Hematopoietic multipotent progenitor cell treated with erythropoietin and hydrocortisone succinate and interleukin-3 and kit ligand, for 15 days (in vitro differentiated cells): ENCODE data around the gene NPM3.

Source experiments
- DNase-seq: peaks from one replicate; pipeline ENCODE4 v3.0.0-alpha.2; 2015; ENCODE audit warnings: low spot score

Gene NPM3

DNA sequence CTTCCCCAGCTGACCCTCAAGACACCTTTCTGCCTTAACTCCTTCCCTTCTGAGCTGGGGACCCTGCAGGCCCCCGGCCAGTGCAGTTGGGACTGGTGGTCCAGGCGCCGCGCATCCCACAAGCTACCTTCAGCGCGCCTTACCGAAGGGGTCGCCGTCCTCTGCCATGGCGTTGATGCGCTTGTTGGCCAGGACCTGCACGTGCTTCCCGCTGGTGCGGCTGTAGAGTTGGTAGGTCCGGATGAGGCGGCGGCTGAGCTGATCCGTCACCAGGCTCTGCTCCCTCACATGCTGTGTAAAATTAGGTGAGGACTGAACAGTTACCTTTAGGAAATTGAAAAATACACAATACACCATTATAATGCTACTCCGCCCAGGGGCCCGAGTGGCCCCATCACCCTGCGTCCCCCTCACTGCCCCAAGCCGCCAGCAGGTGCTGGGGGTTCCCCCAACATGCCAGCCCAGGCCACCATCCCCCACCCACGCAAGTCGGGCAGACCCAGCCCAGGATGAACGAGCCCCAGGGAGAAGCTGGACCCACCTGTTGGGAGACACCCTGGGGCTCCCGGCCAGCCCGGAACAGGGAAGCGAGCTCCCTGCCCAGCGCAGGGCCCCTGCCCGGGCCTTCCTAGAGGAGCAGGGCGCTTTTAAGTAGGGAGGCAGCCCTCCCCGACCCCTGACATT is 8.5 kb downstream of the NPM3 start:
- DNase-seq = no peak

DNA sequence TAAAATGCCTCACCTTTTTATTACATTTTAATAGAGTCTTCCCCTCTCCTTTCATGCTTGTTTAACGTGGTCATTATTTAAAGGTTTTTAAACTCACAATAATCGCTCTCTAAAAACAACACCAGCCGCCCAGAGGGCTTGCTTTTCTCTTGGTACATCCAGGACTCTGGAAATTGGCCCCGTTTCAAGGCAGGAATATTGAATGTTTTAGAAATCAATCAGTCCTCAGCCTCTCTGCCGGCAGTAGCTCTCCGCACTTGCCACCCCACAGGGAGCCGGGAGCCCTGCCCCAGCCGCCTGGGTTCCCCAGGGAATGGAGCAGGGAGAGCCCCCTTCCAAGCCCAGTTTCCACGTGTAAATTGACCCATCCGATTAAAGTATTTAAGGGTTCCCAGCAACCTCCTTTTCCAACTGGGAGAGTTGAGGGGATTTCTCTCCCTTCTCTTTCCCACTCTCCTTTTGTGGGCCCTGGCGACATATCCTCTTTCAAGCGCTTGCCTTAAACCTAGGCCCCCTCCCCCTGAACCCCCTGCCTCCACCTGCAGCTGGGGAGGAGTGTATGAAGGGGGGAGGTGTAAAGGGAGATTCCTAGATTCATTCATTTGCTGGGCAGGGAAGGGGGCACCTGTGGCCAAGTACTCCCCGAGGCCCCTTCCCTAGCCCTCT is 9.2 kb downstream of the NPM3 start:
- no peak for DNase-seq

DNA sequence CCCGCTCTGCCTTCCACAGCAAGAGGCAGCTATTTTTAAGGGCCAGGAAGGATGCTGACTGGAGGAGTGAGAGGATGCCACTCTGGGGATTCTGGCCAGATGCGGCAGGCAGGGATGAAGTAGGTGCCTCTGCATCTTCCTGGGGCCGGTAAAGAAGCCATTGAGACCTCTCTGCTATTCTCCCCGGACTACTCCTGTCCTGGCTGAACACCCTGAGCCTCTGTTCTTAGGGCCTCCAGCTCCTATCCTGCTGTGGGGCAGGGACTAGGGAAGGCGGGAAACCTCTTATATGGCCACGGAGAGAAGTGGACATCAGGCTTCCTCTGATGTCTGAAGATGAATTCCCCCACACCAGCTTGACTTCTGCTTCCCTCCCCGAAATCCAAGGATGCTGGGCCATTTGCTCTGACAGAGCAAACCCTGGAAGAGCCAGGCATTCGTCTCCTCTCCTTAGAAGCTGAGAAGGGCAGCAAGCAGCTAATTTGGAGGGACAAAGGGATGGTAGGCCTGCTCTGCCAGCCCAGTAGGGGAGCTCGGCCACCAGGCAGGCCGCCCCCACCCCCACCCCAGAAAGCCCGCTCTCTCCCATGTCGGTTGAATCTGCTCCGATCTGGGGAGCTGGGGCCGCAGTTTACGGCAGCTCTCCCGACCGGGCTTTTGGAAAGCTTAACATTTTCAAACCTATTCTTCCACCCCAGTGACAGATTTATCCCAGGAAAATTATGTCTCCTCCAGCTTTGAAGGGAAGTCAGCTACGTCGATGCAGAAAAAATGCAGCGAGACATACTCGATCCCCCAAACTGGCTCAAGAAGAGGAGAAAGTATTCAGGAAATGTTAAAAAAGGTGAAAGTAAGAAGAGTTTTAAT is 10.1 kb downstream of the NPM3 start:
- no peak for DNase-seq

- no peak for DNase-seq
These were observed 11.0 kb downstream of the NPM3 start for GRCh38 chr10:101772017-101772894.

DNA sequence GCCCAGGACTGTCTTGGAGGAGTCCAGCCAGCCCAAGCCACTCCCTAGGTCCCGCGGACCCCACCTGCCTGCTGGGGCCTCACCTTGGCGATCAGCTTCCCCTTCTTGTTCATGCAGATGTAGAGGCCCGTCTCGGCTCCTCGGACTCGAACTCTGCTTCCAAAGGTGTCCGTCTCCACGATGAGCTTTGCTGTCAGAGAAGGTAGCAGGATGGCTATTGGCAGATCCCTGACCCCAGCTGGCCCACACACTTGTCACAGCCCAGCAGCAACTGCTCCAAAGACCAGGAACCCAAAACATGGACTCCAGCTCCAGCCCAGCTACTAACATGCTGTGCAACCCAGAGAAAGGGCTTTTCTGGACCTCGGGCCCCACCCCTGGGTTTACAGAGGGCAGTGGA is 11.9 kb downstream of the NPM3 start:
- no peak for DNase-seq

GRCh38 chr10:101770331-101771215 is 12.7 kb downstream of the NPM3 start:
- DNase-seq = no peak

DNA sequence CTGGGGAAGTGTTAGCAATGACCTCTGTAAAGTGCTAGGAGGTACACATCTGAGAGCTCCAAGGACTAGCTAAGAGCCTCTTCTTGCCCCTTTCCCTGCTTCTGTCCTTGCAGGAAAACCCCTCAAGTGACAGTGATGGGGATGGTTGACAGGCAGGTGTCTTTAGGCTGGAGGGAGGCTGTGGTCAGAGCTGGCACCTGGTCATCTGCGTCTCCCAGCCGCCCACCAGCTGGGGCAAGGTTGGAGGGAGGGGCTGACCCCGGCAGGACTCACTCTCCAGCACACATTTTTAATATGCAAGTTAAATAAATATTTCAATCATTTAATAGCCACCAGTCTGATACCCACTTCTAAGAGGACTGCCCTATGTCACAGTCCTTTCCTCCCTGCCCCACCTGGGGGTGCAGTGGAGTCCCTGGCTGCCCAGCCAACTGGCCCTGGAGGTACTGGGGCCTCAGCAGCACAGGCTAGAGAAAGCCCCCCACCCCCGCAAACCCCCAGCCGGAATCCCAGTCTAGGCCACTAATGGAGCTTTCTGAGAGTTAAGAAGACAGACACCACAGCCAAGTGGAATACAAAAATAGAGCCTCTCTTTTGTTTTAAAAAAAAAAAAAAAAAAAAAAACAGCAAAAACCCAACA is 13.6 kb downstream of the NPM3 start:
- no peak for DNase-seq

DNA sequence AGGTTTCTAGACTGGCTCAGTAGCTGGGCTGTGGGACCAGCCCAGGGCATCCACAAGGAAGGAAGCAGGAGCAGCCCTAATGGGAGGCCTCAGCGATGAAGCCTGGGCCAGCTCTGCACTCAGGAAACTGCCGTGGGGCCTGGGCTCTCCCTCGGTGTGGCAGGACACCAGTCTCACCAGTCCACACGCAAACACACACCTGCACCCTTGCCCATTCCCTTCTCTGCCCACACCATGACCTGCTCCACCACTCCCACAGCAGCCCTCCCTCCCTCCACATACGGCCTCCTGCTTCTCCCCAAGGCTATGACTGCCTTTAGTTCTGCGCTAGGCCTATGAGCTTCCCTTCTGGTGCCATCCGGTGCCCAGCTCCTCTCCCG is 14.5 kb downstream of the NPM3 start:
- no peak for DNase-seq

GRCh38 chr10:101767966-101768790 is 15.1 kb downstream of the NPM3 start:
- no peak for DNase-seq

DNA sequence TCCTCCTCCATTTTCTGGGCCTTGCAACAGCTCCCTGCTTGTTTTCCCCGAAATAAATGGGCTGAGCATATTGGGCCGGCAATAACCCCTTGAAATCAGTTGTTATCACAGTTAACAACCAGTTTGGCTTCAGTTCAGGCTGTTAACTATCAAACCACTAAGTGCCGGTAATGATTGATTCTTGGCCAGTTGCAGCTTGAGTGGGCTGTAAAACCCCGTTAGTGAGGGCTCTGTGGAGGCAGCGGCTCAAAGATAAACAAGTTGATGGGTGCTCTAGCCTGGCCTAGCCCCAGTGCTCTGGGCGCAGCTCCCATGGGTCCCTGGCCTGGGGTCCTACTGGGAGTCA is 15.7 kb downstream of the NPM3 start:
- no peak for DNase-seq

- DNase-seq = no peak
These were observed 16.3 kb downstream of the NPM3 start for GRCh38 chr10:101766753-101767599.

- no peak for DNase-seq
These were observed 16.9 kb downstream of the NPM3 start for GRCh38 chr10:101766306-101766705.

GRCh38 chr10:101763141-101763846 is 20.0 kb downstream of the NPM3 start:
- DNase-seq = no peak

- DNase-seq = no peak
These were observed 20.5 kb downstream of the NPM3 start for GRCh38 chr10:101762736-101763135.

GRCh38 chr10:101761226-101761625 is 22.0 kb downstream of the NPM3 start:
- DNase-seq = no peak

- DNase-seq = no peak
These were observed 22.7 kb downstream of the NPM3 start for GRCh38 chr10:101760510-101760909.

DNA sequence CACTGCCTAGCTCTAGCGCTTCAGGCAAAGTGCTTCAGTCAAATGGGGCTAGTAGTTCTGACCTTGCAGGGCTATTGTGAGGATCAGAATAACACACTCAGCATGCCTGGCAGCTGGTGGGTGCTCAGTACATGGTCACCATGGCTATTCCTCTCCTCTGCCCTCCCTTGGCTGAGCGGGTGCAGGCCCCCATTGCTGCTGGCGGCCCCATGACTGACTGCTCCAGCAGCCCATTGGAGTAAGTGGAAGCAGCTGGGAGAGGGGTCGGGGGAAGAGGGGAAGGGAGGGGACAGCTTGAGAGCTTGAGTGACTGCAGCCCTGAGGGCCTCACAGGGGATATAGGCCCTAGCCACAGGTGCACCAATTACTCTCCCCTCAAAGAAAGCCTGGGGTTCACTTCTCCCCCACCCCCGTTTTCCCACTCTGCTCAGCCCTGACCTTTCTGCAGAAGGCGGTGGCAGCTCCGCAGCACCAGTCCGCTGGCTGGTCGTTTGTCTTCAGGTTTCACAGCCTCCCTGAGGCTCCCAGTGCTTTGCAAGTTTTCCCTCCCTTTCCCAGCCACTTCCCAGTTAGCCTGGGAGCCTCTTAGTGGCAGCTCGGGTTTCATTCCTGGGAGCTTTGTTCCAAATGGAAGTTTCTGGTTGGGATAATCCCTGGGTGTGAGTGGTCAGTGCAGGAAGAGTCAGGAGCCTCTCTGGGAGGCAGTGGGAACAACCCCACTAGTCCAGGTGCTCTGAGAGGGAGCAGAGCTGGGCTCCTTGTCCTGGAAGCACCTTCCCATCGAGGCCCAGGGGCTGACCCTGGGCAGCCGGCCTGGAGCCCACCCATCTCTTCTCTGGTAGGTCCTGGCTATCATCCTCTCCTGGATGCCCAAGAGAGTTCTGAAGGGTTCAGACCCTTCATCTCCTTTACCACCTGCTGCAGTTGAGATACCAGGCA is 23.7 kb downstream of the NPM3 start:
- DNase-seq = no peak
